ENCODE results near the gene UTS2R. TPM values are rescaled to one million over a fixed set of nuclear protein-coding genes. Genes with fewer than 3 reads are reported as not detected.

Gene UTS2R
- total RNA-seq, 4 donors from 2014 or later, result not detected

DNA sequence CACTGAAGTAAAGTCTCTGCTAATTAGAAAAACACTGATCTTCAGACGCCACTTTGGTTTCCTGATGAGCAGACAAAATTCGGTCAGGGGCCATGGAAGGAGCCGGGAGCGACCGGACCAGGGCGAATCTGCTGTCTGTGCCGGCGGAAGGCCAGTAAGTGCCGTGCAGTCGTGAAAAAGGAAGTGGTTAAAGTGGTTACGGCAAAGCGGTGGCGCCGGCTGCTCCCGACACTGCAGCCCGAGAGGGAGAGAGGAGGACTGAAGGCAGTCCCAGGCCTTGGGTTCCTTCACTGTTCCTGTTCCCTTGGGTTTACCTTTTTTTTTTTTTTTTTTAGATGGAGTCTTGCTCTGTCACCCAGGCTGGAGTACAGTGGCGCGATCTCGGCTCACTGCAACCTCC, 29.3 kb downstream of the UTS2R start:
- DNase-seq (ENCODE audit: low spot score in 2 of 2), result no peak
- H3K27me3 ChIP-seq, result no peaks in the 10 kb centered on the region
- peaks cover 37% of the 10 kb centered on the region for H3K36me3 ChIP-seq
- H3K9me3 ChIP-seq, result no peaks in the 10 kb centered on the region
- H3K4me3 ChIP-seq, result no peak overlapping the region
- WGBS, result 69% methylated on average over 19 of the region's 19 CpGs
- peaks cover 41% of the 10 kb centered on the region for H3K4me1 ChIP-seq
- TF ChIP-seq POLR2AphosphoS5 (IDR thresholded peaks at IDR 0.05) (no peak), EP300 (IDR thresholded peaks at IDR 0.05) (no peak), POLR2A (IDR thresholded peaks at IDR 0.05) (no peak)
- TF ChIP-seq, protein P1, sequence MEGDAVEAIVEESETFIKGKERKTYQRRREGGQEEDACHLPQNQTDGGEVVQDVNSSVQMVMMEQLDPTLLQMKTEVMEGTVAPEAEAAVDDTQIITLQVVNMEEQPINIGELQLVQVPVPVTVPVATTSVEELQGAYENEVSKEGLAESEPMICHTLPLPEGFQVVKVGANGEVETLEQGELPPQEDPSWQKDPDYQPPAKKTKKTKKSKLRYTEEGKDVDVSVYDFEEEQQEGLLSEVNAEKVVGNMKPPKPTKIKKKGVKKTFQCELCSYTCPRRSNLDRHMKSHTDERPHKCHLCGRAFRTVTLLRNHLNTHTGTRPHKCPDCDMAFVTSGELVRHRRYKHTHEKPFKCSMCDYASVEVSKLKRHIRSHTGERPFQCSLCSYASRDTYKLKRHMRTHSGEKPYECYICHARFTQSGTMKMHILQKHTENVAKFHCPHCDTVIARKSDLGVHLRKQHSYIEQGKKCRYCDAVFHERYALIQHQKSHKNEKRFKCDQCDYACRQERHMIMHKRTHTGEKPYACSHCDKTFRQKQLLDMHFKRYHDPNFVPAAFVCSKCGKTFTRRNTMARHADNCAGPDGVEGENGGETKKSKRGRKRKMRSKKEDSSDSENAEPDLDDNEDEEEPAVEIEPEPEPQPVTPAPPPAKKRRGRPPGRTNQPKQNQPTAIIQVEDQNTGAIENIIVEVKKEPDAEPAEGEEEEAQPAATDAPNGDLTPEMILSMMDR (IDR thresholded peaks at IDR 0.05), result no peak
- no peak overlapping the region for H3K27ac ChIP-seq

DNA sequence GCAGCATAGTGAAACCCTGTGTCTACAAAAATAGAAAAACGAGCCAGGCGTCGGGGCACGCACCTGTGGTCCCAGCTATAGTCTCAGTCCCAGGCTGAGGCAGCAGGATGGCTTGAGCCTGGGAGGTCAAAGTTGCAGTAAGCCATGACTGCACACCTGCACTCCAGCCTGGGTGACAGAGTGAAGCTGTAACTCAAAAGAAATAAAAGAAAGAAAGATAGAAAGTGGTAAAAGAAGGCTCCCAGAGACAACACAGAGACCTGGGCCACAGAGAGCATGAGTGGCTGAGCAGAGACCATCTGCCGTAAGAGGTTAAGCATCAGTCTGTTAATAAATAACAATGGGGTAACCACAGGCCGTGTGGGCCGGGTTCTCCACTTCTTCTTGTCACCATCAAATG, 31.3 kb downstream of the UTS2R start:
- Histone ChIP-seq H3K9me3 (no peaks in the 10 kb centered on the region), H3K36me3 (peaks cover 38% of the 10 kb centered on the region)

DNA sequence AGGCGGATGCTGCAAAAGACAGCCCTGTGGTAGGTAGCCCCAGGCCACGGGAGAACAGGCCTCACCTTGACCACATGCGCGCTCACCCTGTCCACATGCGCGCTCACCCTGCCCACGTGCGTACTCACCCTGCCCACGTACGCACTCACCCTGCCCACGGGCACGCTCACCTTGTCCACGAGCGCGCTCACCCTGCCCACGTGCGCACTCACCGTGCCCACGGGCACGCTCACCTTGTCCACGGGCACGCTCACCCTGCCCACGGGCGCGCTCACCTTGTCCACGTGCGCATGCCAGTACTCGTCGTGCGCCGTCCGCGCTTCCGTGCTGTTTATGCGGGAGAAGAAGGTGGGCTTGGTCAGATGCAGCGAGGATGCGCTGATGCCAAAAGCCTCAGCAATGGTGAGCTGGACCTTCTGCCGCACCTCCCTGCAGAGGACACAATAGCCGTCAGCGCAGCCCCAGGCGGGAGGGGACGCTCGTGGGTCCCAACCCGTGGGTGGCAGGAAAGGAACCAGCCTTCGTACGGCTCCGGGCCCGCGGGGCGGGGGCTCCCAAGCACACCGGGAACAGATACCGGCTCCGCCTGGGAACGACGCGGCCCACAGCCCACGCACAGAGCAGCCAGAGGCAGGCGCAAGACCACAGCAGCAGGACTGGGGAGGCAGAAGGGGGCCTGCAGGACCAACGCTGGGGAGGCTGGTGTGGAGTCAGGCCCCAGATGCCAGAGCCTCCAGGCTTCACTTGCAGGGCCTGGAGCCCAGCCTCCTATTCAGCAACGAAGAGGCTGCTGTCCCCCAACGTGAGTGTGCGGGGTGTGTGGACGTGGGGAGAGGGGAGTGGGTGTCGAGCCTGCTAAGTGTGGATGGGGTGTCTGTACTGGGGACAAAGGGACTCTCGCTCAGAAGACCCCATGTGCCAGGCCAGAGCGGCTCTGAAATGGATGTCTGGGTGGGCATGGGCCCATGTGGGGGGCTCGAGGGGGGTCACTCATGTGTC, 32.4 kb downstream of the UTS2R start:
- 92% methylated on average over 45 of the region's 67 CpGs for WGBS
- peaks cover 16% of the 10 kb centered on the region for H3K4me1 ChIP-seq
- H3K27ac ChIP-seq, result no peak overlapping the region
- H3K9me3 ChIP-seq, result no peaks in the 10 kb centered on the region
- peaks cover 41% of the 10 kb centered on the region for H3K36me3 ChIP-seq
- no peak for TF ChIP-seq POLR2AphosphoS5 (IDR thresholded peaks at IDR 0.05)
- no peak for TF ChIP-seq EP300 (IDR thresholded peaks at IDR 0.05)
- no peak for TF ChIP-seq POLR2A (IDR thresholded peaks at IDR 0.05)
- TF ChIP-seq, protein P1 (IDR thresholded peaks at IDR 0.05), result no peak
- no peaks in the 10 kb centered on the region for H3K27me3 ChIP-seq
- H3K4me3 ChIP-seq, result no peak overlapping the region
- DNase-seq (ENCODE audit: low spot score in 2 of 2), result no peak

More for the DNA sequence above, 31.3 kb downstream of the UTS2R start:
- Histone ChIP-seq H3K27me3 (no peaks in the 10 kb centered on the region), H3K27ac (no peak overlapping the region), H3K4me1 (peaks cover 24% of the 10 kb centered on the region), H3K4me3 (no peak overlapping the region)
- no peak for DNase-seq (ENCODE audit: low spot score in 2 of 2)
- no peak for TF ChIP-seq POLR2A (IDR thresholded peaks at IDR 0.05)
- TF ChIP-seq POLR2AphosphoS5 (IDR thresholded peaks at IDR 0.05), result no peak
- TF ChIP-seq, protein P1 (IDR thresholded peaks at IDR 0.05), result no peak
- TF ChIP-seq EP300 (IDR thresholded peaks at IDR 0.05), result no peak
- WGBS, result 89% methylated on average over 7 of the region's 7 CpGs

DNA sequence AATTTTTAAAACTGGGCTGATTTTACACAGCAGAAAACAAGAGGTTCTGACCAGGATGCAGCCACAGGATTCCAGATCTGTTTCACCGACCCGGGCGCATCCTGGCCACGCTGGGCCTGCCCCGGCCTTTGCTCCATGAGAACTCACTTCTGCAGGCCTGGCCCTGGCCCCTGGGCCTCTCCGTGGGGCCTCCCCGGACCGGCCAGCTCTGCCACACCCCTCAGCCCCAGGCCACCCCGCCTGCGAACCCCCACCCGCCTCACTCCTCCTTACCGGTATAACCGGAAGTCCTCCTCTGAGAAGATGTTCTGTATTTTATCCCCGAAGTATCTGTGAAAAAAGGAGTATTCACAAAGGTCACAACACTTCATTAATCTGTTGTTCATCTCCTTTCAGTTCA, 33.5 kb downstream of the UTS2R start:
- WGBS, result 83% methylated on average over 14 of the region's 14 CpGs
- Histone ChIP-seq H3K36me3 (peaks cover 43% of the 10 kb centered on the region), H3K4me1 (peaks cover 5% of the 10 kb centered on the region), H3K4me3 (no peak overlapping the region), H3K27ac (no peak overlapping the region), H3K9me3 (no peaks in the 10 kb centered on the region), H3K27me3 (no peaks in the 10 kb centered on the region)
- TF ChIP-seq, protein P1 (IDR thresholded peaks at IDR 0.05), result no peak
- TF ChIP-seq POLR2A (IDR thresholded peaks at IDR 0.05), result no peak
- no peak for DNase-seq (ENCODE audit: low spot score in 2 of 2)

DNA sequence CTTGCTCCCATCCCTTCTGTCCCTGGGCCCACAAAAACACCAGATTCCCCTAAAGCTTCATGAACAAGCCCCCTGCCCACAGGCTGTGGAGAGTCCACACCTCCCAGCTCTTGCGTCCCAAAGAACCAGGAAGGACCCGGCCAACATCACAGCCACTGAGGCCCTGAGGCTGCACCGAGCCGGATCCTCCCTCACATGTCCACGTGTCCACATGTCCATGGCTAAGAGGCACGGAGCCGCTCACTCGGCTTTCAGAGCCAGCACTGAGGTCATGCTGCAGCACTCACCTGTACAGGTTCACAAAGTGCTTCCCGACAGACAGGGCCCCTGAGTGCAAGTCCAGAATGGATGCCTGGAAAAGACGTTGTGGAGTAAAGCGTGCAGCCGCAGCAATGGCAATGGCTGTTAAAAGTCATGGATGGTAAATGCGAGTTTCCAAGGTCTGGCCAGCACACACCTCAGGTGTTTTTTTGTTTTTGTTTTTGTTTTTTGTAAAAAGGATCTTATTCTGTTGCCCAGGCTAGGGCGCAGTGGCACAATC, 34.6 kb downstream of the UTS2R start:
- peaks cover 40% of the 10 kb centered on the region for H3K36me3 ChIP-seq
- H3K4me3 ChIP-seq, result no peak overlapping the region
- no peaks in the 10 kb centered on the region for H3K4me1 ChIP-seq
- H3K9me3 ChIP-seq, result no peaks in the 10 kb centered on the region
- DNase-seq (ENCODE audit: low spot score in 2 of 2), result no peak
- WGBS, result 94% methylated on average over 13 of the region's 14 CpGs
- TF ChIP-seq POLR2AphosphoS5 (IDR thresholded peaks at IDR 0.05) (no peak), POLR2A (IDR thresholded peaks at IDR 0.05) (no peak), EP300 (IDR thresholded peaks at IDR 0.05) (no peak)
- TF ChIP-seq, protein P1 (IDR thresholded peaks at IDR 0.05), result no peak
- no peak overlapping the region for H3K27ac ChIP-seq
- H3K27me3 ChIP-seq, result no peaks in the 10 kb centered on the region

Measured in suprapubic skin (tissue), 4 donors.